Measurements from ENCODE around the gene LHCGR.
"Not testable (repeated sequence)": the region's sequence is repeated elsewhere in the genome, so short reads cannot be mapped to it uniquely, and the experiment has no call there.

- not testable (repeated sequence) for TF ChIP-seq POLR2AphosphoS5, EP300, CTCF, POLR2A (IDR thresholded peaks at IDR 0.05)
Measured at GRCh38 chr2:48739236-48739635, 16.3 kb downstream of the LHCGR start.

All from gastroesophageal sphincter (tissue), 3 donors.